ENCODE measurements around the gene S100A11. TPM values are rescaled to one million over a fixed set of nuclear protein-coding genes. Genes with fewer than 3 reads are reported as not detected.

Gene S100A11
- total RNA-seq, 3 donors from 2014 or later (not counting 1 experiment from before 2014, with no cell fraction given) = 70.5 to 114 (median 88.9) TPM

GRCh38 chr1:152029929-152030211 lies 6.9 kb downstream of the S100A11 start:
- Histone ChIP-seq H3K36me3 (ENCODE audit: control insufficient read depth, insufficient read depth, low read length) (peaks cover 31% of the 10 kb centered on the region), H3K27me3 (ENCODE audit: control insufficient read depth, insufficient read depth, low read length) (no peaks in the 10 kb centered on the region), H3K27ac (ENCODE audit: low read length) (no peak overlapping the region), H3K4me3 (ENCODE audit: low read length) (no peak overlapping the region), H3K4me1 (ENCODE audit: control insufficient read depth, insufficient read depth, low read length) (peaks cover 14% of the 10 kb centered on the region), H3K9me3 (ENCODE audit: control insufficient read depth, insufficient read depth, low read length) (no peaks in the 10 kb centered on the region)
- intact Hi-C loops (cut with micrococcal nuclease) = no loop called here
- WGBS (ENCODE audit: insufficient coverage) = 90% methylated on average over 4 of the region's 4 CpGs
- ATAC-seq (no peak), DNase-seq (no peak)
- Mint-ChIP-seq H3K36me3 (peaks cover 7% of the 10 kb centered on the region), H3K27ac (no peak overlapping the region), H3K27me3 (ENCODE audit: low read depth in 2 of 2) (peaks cover 0 to 2% of the 10 kb centered on the region in 2 donors), H3K9me3 (no peaks in the 10 kb centered on the region), H3K4me1 (peaks cover 12 to 14% of the 10 kb centered on the region in 2 donors), H3K4me3 (no peak overlapping the region)
- no peak for TF ChIP-seq CTCF (IDR thresholded peaks at IDR 0.05)

- no peak for ATAC-seq
Observed at GRCh38 chr1:152029144-152029928, 7.5 kb downstream of the S100A11 start.

GRCh38 chr1:152026895-152027294 lies 9.9 kb downstream of the S100A11 start:
- no peaks in the 10 kb centered on the region for H3K9me3 ChIP-seq (ENCODE audit: control insufficient read depth, insufficient read depth, low read length)
- H3K27me3 ChIP-seq (ENCODE audit: control insufficient read depth, insufficient read depth, low read length) = no peaks in the 10 kb centered on the region
- intact Hi-C loops (cut with micrococcal nuclease) = no loop called here
- peaks cover 0 to 2% of the 10 kb centered on the region in 2 donors for H3K27me3 Mint-ChIP-seq (ENCODE audit: low read depth in 2 of 2)
- no peak overlapping the region for H3K27ac ChIP-seq (ENCODE audit: low read length)
- peaks cover 12% of the 10 kb centered on the region for H3K36me3 ChIP-seq (ENCODE audit: control insufficient read depth, insufficient read depth, low read length)
- no peak overlapping the region for H3K4me3 Mint-ChIP-seq
- peaks cover 4% of the 10 kb centered on the region in 2 donors for H3K4me1 Mint-ChIP-seq
- no peak for DNase-seq
- peaks cover 3% of the 10 kb centered on the region for H3K36me3 Mint-ChIP-seq
- H3K4me1 ChIP-seq (ENCODE audit: control insufficient read depth, insufficient read depth, low read length) = no peaks in the 10 kb centered on the region
- no peak for ATAC-seq
- H3K9me3 Mint-ChIP-seq = no peaks in the 10 kb centered on the region
- WGBS (ENCODE audit: insufficient coverage) = 64% methylated on average over 3 of the region's 3 CpGs
- no peak for TF ChIP-seq CTCF (IDR thresholded peaks at IDR 0.05)
- no peak overlapping the region for H3K27ac Mint-ChIP-seq
- H3K4me3 ChIP-seq (ENCODE audit: low read length) = no peak overlapping the region

More at GRCh38 chr1:152029144-152029928, 7.5 kb downstream of the S100A11 start:
- H3K36me3 Mint-ChIP-seq = peaks cover 7% of the 10 kb centered on the region
- no peaks in the 10 kb centered on the region for H3K9me3 Mint-ChIP-seq
- peaks cover 7 to 10% of the 10 kb centered on the region in 2 donors for H3K4me1 Mint-ChIP-seq
- no peak for DNase-seq
- 89% methylated on average over 6 of the region's 8 CpGs for WGBS (ENCODE audit: insufficient coverage)
- H3K27me3 Mint-ChIP-seq (ENCODE audit: low read depth in 2 of 2) = peaks cover 0 to 2% of the 10 kb centered on the region in 2 donors
- H3K36me3 ChIP-seq (ENCODE audit: control insufficient read depth, insufficient read depth, low read length) = peaks cover 31% of the 10 kb centered on the region
- no peaks in the 10 kb centered on the region for H3K27me3 ChIP-seq (ENCODE audit: control insufficient read depth, insufficient read depth, low read length)
- H3K4me1 ChIP-seq (ENCODE audit: control insufficient read depth, insufficient read depth, low read length) = peaks cover 8% of the 10 kb centered on the region
- H3K9me3 ChIP-seq (ENCODE audit: control insufficient read depth, insufficient read depth, low read length) = no peaks in the 10 kb centered on the region
- no peak overlapping the region for H3K4me3 Mint-ChIP-seq
- H3K27ac ChIP-seq (ENCODE audit: low read length) = no peak overlapping the region
- no peak overlapping the region for H3K27ac Mint-ChIP-seq
- no peak for TF ChIP-seq CTCF (IDR thresholded peaks at IDR 0.05)
- intact Hi-C loops (cut with micrococcal nuclease) = no loop called here
- H3K4me3 ChIP-seq (ENCODE audit: low read length) = no peak overlapping the region

GRCh38 chr1:152024223-152024622 lies 12.6 kb downstream of the S100A11 start:
- WGBS (ENCODE audit: insufficient coverage) = 95% methylated on average over 3 of the region's 4 CpGs
- Histone ChIP-seq H3K27ac (ENCODE audit: low read length) (no peak overlapping the region), H3K36me3 (ENCODE audit: control insufficient read depth, insufficient read depth, low read length) (no peaks in the 10 kb centered on the region), H3K27me3 (ENCODE audit: control insufficient read depth, insufficient read depth, low read length) (no peaks in the 10 kb centered on the region), H3K9me3 (ENCODE audit: control insufficient read depth, insufficient read depth, low read length) (no peaks in the 10 kb centered on the region), H3K4me1 (ENCODE audit: control insufficient read depth, insufficient read depth, low read length) (no peaks in the 10 kb centered on the region), H3K4me3 (ENCODE audit: low read length) (no peak overlapping the region)
- peaks cover 1 to 2% of the 10 kb centered on the region in 2 donors for H3K4me1 Mint-ChIP-seq
- H3K27ac Mint-ChIP-seq = no peak overlapping the region
- ATAC-seq (no peak), DNase-seq (no peak)
- no peaks in the 10 kb centered on the region for H3K9me3 Mint-ChIP-seq
- no peaks in the 10 kb centered on the region for H3K36me3 Mint-ChIP-seq
- intact Hi-C loops (cut with micrococcal nuclease) = no loop called here
- H3K27me3 Mint-ChIP-seq (ENCODE audit: low read depth in 2 of 2) = peaks cover 0 to 5% of the 10 kb centered on the region in 2 donors
- TF ChIP-seq CTCF (IDR thresholded peaks at IDR 0.05) = no peak
- no peak overlapping the region for H3K4me3 Mint-ChIP-seq
